SHP77 (cell line): ENCODE results near the gene ASAP2.
"Not testable (repeated sequence)": the region's sequence is repeated elsewhere in the genome, so short reads cannot be mapped to it uniquely, and the experiment has no call there.

ENCODE experiments used
- DNase-seq, 2 experiments: peaks; one replicate each; lab custom pipeline; 2025; lab: John Stamatoyannopoulos, UW

Gene ASAP2

GRCh38 chr2:9380702-9381628, 174.4 kb downstream of the ASAP2 start:
- no peak for DNase-seq

- DNase-seq: no peak
Measured at GRCh38 chr2:9382604-9383235, 176.1 kb downstream of the ASAP2 start.

GRCh38 chr2:9384521-9384920, 177.9 kb downstream of the ASAP2 start:
- DNase-seq: no peak

GRCh38 chr2:9385841-9386240, 179.2 kb downstream of the ASAP2 start:
- DNase-seq: no peak

GRCh38 chr2:9388199-9388681, 181.6 kb downstream of the ASAP2 start:
- DNase-seq: no peak

GRCh38 chr2:9388950-9389911, 182.6 kb downstream of the ASAP2 start:
- DNase-seq: no peak

GRCh38 chr2:9390151-9390850, 183.7 kb downstream of the ASAP2 start:
- no peak for DNase-seq

- DNase-seq: no peak
Measured at GRCh38 chr2:9390991-9391390, 184.4 kb downstream of the ASAP2 start.

GRCh38 chr2:9391961-9392720, 185.5 kb downstream of the ASAP2 start:
- DNase-seq: no peak

- no peak for DNase-seq
Measured at GRCh38 chr2:9392898-9393765, 186.5 kb downstream of the ASAP2 start.

- no peak for DNase-seq
Measured at GRCh38 chr2:9394816-9395215, 188.2 kb downstream of the ASAP2 start.

- DNase-seq: no peak
Measured at GRCh38 chr2:9397201-9397600, 190.6 kb downstream of the ASAP2 start.

GRCh38 chr2:9398251-9398650, 191.6 kb downstream of the ASAP2 start:
- DNase-seq: not testable (repeated sequence)

GRCh38 chr2:9398881-9399780, 192.5 kb downstream of the ASAP2 start:
- DNase-seq: no peak

GRCh38 chr2:9400268-9401058, 193.9 kb downstream of the ASAP2 start:
- DNase-seq: no peak

- DNase-seq: no peak
Measured at GRCh38 chr2:9401059-9401547, 194.5 kb downstream of the ASAP2 start.

- DNase-seq: no peak
Measured at GRCh38 chr2:9401646-9402371, 195.2 kb downstream of the ASAP2 start.
